ENCODE data around the gene CRACR2A. TPM values are rescaled to one million over a fixed set of nuclear protein-coding genes. Genes with fewer than 3 reads are reported as not detected.

Gene CRACR2A
- polyA plus RNA-seq, 1 donor from 2014 or later = 2.1 TPM

DNA sequence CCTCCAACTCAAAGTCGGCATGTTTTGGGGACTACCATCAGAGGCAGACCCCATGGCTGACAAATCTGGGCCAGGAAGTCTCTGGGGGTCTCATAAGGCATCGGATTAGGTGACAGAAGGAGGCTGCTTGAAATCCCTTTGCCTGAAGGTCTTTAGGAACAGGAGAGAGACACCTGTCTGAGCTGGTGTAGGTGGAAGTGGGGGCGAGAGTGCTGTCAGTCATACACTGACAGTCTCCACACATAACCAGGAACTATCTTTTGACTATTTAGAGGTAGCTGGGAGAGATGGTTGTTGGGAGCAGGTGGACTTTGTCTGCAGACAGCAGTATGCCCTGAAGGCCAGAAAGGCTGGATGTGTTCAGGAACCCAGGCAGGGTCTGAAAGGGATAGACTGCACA is 163.2 kb downstream of the CRACR2A start:
- no peaks in the 10 kb centered on the region for H3K9me3 ChIP-seq (ENCODE audit: low read length)
- no peak overlapping the region for H2AFZ ChIP-seq (ENCODE audit: low read depth, low read length)
- H3K27me3 ChIP-seq (ENCODE audit: insufficient read depth, low read depth, low read length) = no peaks in the 10 kb centered on the region
- no peaks in the 10 kb centered on the region for H4K20me1 ChIP-seq (ENCODE audit: insufficient read depth)
- H3K4me3 ChIP-seq (ENCODE audit: low read length) = no peak overlapping the region
- no peaks in the 10 kb centered on the region for H3K9me2 ChIP-seq (ENCODE audit: insufficient read depth, low read length)
- TF ChIP-seq MXI1 (conservative IDR thresholded peaks at IDR 0.05; ENCODE audit: poor library complexity, severe bottlenecking) (no peak), REST (IDR thresholded peaks at IDR 0.05; ENCODE audit: borderline replicate concordance) (no peak), EP300 (conservative IDR thresholded peaks at IDR 0.05; ENCODE audit: poor library complexity, severe bottlenecking) (no peak), CTCF (IDR thresholded peaks at IDR 0.05; ENCODE audit: poor library complexity, severe bottlenecking) (no peak), RAD21 (conservative IDR thresholded peaks at IDR 0.05) (no peak)
- H3K4me2 ChIP-seq (ENCODE audit: low read length) = no peak overlapping the region
- no peaks in the 10 kb centered on the region for H3F3A ChIP-seq (ENCODE audit: insufficient read depth, low read length, poor library complexity, severe bottlenecking)
- H3K36me3 ChIP-seq (ENCODE audit: insufficient read depth, low read length) = no peaks in the 10 kb centered on the region
- no peak overlapping the region for H3K27ac ChIP-seq (ENCODE audit: low read length)
- no peak overlapping the region for H3K9ac ChIP-seq (ENCODE audit: low read length)
- H3K79me2 ChIP-seq (replicated peaks; ENCODE audit: insufficient read depth, low read length) = no peaks in the 10 kb centered on the region

DNA sequence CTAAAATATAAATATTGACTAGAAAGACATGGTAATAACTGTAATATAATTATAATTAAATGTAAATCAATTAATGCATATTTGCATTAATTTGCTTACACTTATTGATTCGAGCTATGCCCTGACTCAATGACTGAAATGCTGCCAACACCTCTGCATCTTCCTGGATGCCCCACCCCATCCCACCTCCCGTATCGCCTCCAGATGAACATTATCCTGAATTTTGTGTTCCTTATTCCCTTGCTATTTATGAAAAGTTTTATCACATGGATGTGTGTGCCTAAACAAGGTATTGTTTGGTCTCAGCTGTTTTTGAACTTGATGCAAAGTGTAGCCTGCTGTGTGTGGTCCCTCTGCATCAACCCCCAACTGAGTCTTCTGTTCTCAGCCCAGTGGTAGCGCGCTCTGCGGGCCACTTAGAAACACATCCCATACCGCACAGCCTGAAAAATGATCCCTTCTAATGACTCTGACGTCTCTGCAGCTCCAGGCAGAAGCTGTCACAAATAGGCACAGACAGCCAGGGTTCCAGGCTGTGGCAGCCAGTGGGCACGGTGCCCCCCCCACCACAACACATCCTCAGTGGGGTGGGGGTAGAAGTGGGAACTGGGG is 165.4 kb downstream of the CRACR2A start:
- H4K20me1 ChIP-seq (ENCODE audit: insufficient read depth) = no peaks in the 10 kb centered on the region
- no peaks in the 10 kb centered on the region for H3K27me3 ChIP-seq (ENCODE audit: insufficient read depth, low read depth, low read length)
- H3K4me2 ChIP-seq (ENCODE audit: low read length) = no peak overlapping the region
- H3K27ac ChIP-seq (ENCODE audit: low read length) = no peak overlapping the region
- H3K9ac ChIP-seq (ENCODE audit: low read length) = no peak overlapping the region
- H3F3A ChIP-seq (ENCODE audit: insufficient read depth, low read length, poor library complexity, severe bottlenecking) = no peaks in the 10 kb centered on the region
- no peaks in the 10 kb centered on the region for H3K79me2 ChIP-seq (replicated peaks; ENCODE audit: insufficient read depth, low read length)
- TF ChIP-seq EZH2 (IDR thresholded peaks at IDR 0.05; ENCODE audit: borderline replicate concordance, insufficient read depth, low read length, poor library complexity, severe bottlenecking) = no peak
- TF ChIP-seq POLR2AphosphoS5 (IDR thresholded peaks at IDR 0.05) = peak; percentile 18
- no peak overlapping the region for H2AFZ ChIP-seq (ENCODE audit: low read depth, low read length)
- H3K9me3 ChIP-seq (ENCODE audit: low read length) = peaks cover 4% of the 10 kb centered on the region
- no peaks in the 10 kb centered on the region for H3K9me2 ChIP-seq (ENCODE audit: insufficient read depth, low read length)
- H3K4me3 ChIP-seq (ENCODE audit: low read length) = no peak overlapping the region
- no peaks in the 10 kb centered on the region for H3K36me3 ChIP-seq (ENCODE audit: insufficient read depth, low read length)

GRCh38 chr12:3583656-3584334 is 169.1 kb downstream of the CRACR2A start:
- no peak overlapping the region for H2AFZ ChIP-seq (ENCODE audit: low read depth, low read length)
- H3K9ac ChIP-seq (ENCODE audit: low read length) = no peak overlapping the region
- no peaks in the 10 kb centered on the region for H4K20me1 ChIP-seq (ENCODE audit: insufficient read depth)
- H3K9me3 ChIP-seq (ENCODE audit: low read length) = peaks cover 4% of the 10 kb centered on the region
- no peaks in the 10 kb centered on the region for H3K36me3 ChIP-seq (ENCODE audit: insufficient read depth, low read length)
- no peak overlapping the region for H3K4me2 ChIP-seq (ENCODE audit: low read length)
- no peaks in the 10 kb centered on the region for H3F3A ChIP-seq (ENCODE audit: insufficient read depth, low read length, poor library complexity, severe bottlenecking)
- no peaks in the 10 kb centered on the region for H3K79me2 ChIP-seq (replicated peaks; ENCODE audit: insufficient read depth, low read length)
- no peak overlapping the region for H3K4me3 ChIP-seq (ENCODE audit: low read length)
- H3K27me3 ChIP-seq (ENCODE audit: insufficient read depth, low read depth, low read length) = no peaks in the 10 kb centered on the region
- no peak overlapping the region for H3K27ac ChIP-seq (ENCODE audit: low read length)
- no peaks in the 10 kb centered on the region for H3K9me2 ChIP-seq (ENCODE audit: insufficient read depth, low read length)
- no peak for TF ChIP-seq SMC3 (conservative IDR thresholded peaks at IDR 0.05; ENCODE audit: poor library complexity)
- no peak for TF ChIP-seq RAD21 (conservative IDR thresholded peaks at IDR 0.05)
- TF ChIP-seq TAF1 (IDR thresholded peaks at IDR 0.05; ENCODE audit: low read depth) = no peak
- no peak for TF ChIP-seq MXI1 (conservative IDR thresholded peaks at IDR 0.05; ENCODE audit: poor library complexity, severe bottlenecking)
- no peak for TF ChIP-seq EP300 (conservative IDR thresholded peaks at IDR 0.05; ENCODE audit: poor library complexity, severe bottlenecking)
- no peak for TF ChIP-seq EZH2 (IDR thresholded peaks at IDR 0.05; ENCODE audit: borderline replicate concordance, insufficient read depth, low read length, poor library complexity, severe bottlenecking)
- TF ChIP-seq CTCF (IDR thresholded peaks at IDR 0.05; ENCODE audit: poor library complexity, severe bottlenecking) = no peak
- no peak for TF ChIP-seq POLR2AphosphoS5 (IDR thresholded peaks at IDR 0.05)
- TF ChIP-seq REST (IDR thresholded peaks at IDR 0.05; ENCODE audit: borderline replicate concordance) = no peak

Data from neural cell (in vitro differentiated cells).